Measurements from ENCODE around the gene ARID4A.

Gene ARID4A

DNA sequence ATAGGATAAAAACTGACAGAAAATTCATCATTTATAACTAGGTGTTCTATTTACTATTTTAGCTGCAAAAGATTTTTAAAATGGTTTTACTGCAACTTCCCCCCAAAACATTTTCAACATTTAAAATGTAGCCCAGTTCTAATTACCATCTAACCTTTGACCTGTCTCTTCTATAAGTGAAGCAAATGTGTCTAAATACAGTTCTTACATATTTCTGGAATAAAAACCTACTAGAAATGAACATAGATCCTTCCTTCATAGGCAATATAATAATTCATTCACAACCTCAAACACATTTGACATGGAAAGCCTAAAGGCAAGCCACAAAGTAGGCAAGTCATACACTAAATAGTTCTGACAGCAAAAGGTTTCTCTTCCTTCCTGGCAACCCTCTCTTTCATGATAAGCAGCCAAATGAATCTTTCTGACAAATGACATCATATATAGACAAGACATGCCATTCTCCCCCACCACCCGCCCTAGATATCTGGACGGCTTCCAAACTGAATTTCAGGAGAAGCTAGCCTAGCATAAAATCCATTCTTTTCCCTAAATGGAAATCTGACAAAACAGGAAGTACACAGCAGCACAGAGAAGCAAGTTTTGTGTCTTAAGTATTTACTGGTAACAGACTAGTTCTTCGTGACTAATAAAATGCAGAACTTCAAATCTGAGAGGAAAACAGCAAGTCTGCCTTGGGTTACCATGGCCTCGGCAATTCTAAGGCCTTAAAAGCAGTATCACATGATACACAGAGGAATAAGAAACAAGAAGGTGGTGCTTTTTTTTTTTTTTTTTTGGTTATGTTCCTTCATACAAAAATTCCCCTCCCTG, 17.2 kb upstream of the ARID4A start:
- no peak overlapping the region for H3K4me3 ChIP-seq (ENCODE audit: low read depth, low read length)
- peaks cover 8% of the 10 kb centered on the region for H3K4me1 ChIP-seq
- peak; percentile 59 for DNase-seq
- peaks cover 53% of the 10 kb centered on the region for H3K36me3 ChIP-seq
- no peaks in the 10 kb centered on the region for H3K9me3 ChIP-seq
- H3K27me3 ChIP-seq = no peaks in the 10 kb centered on the region
- TF ChIP-seq CTCF (IDR thresholded peaks at IDR 0.05; ENCODE audit: low read depth, low read length) = no peak

DNA sequence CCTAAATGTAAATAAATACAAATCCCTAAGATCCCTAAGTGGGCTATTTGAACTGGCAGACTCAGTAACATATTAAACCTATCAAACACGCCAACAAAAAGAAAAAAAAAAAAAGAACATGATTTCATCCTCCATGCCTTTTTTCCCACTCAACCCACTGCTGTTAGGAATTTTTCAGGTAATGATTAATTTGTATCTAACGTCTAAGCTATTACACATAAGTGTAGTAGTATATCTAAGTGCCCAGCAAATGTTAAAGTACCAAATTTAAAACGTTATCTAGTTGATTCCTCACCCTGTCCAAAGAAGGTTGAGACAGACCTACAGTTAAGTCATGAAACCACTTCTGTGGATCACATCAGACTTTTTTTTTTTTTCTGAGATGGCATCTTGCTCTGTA, 16.4 kb upstream of the ARID4A start:
- no peak for DNase-seq
- Histone ChIP-seq H3K4me1 (peaks cover 8% of the 10 kb centered on the region), H3K9me3 (no peaks in the 10 kb centered on the region), H3K4me3 (ENCODE audit: low read depth, low read length) (no peak overlapping the region), H3K27me3 (no peaks in the 10 kb centered on the region), H3K36me3 (peaks cover 60% of the 10 kb centered on the region)
- no peak for TF ChIP-seq CTCF (IDR thresholded peaks at IDR 0.05; ENCODE audit: low read depth, low read length)

- Histone ChIP-seq H3K4me3 (ENCODE audit: low read depth, low read length) (no peak overlapping the region), H3K9me3 (no peaks in the 10 kb centered on the region), H3K27me3 (no peaks in the 10 kb centered on the region), H3K36me3 (peaks cover 62% of the 10 kb centered on the region), H3K4me1 (peaks cover 8% of the 10 kb centered on the region)
- no peak for DNase-seq
- TF ChIP-seq CTCF (IDR thresholded peaks at IDR 0.05; ENCODE audit: low read depth, low read length) = no peak
Observed at GRCh38 chr14:58282925-58283593, 15.3 kb upstream of the ARID4A start.

DNA sequence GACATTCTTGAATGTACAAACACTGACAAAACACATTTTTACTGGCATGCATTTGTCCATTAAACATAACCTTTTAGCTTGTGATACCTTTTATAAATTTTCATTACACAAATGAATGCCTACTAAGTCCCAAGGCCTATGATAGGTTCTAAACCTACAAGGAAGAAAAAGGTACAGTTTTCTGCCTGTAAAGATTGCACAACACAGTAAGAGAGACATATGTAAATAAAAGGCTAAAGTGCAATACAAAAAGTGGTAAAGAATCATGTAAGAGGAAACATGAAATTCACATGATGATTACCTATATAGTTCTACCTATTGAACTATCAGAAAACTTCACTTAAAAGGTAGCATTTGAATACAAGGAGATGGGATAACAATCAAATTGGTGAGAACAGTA, 14.6 kb upstream of the ARID4A start:
- H3K9me3 ChIP-seq = no peaks in the 10 kb centered on the region
- no peak overlapping the region for H3K4me3 ChIP-seq (ENCODE audit: low read depth, low read length)
- no peaks in the 10 kb centered on the region for H3K27me3 ChIP-seq
- TF ChIP-seq CTCF (IDR thresholded peaks at IDR 0.05; ENCODE audit: low read depth, low read length) = no peak
- peaks cover 8% of the 10 kb centered on the region for H3K4me1 ChIP-seq
- no peak for DNase-seq
- H3K36me3 ChIP-seq = peaks cover 64% of the 10 kb centered on the region

DNA sequence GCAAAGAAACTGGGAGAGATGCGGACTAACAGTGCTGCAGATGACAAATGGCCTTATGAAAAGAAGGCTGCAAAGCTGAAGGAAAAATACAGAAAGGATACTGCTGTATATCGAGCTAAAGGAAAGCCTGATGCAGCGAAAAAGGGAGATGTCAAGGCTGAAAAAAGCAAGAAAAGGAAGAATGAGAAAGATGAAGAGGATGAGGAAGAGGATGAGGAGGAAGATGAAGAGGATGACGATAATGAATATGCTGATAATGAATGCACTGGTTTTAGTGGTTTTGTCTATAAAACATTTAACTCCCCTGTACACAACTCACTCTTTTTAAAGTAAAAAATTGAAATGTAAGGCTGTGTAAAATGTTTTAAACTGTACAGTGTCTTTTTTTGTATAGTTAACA, 13.2 kb upstream of the ARID4A start:
- DNase-seq = no peak
- TF ChIP-seq CTCF (IDR thresholded peaks at IDR 0.05; ENCODE audit: low read depth, low read length) = no peak
- Histone ChIP-seq H3K36me3 (peaks cover 69% of the 10 kb centered on the region), H3K9me3 (no peaks in the 10 kb centered on the region), H3K4me1 (peaks cover 8% of the 10 kb centered on the region), H3K4me3 (ENCODE audit: low read depth, low read length) (no peak overlapping the region), H3K27me3 (no peaks in the 10 kb centered on the region)

DNA sequence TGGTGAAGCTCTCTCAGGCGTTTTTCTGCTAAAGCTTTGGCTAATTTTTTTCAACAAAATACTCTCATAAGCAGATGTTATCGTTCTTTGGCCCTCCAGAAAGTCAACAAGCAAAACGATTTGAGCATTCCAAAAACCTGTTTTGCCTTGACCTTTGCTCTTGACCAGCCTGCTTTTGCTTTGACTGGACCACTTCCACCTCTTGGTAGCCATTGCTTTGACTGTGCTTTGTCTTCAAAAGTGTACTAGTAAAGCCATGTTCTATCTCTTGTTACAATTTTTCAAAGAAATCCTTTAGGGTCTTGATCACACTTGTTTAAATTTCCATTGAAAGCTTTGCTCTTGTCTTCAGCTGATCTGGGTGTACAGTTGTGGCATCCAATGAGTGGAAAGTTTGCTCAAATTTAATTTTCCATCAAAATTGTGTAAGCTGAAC, 10.7 kb upstream of the ARID4A start:
- Histone ChIP-seq H3K27me3 (no peaks in the 10 kb centered on the region), H3K4me1 (no peaks in the 10 kb centered on the region), H3K4me3 (ENCODE audit: low read depth, low read length) (no peak overlapping the region), H3K9me3 (no peaks in the 10 kb centered on the region), H3K36me3 (peaks cover 85% of the 10 kb centered on the region)
- no peak for DNase-seq
- TF ChIP-seq CTCF (IDR thresholded peaks at IDR 0.05; ENCODE audit: low read depth, low read length) = no peak

All from BE2C (cell line).